ENCODE measurements around the gene FAF2. TPM values are rescaled to one million over a fixed set of nuclear protein-coding genes. Genes with fewer than 3 reads are reported as not detected.

Gene FAF2
- total and polyA plus RNA-seq, 10 of the 15 experiments (the other 5 are each of a cell fraction or from before 2014, with no cell fraction given): 19.0 to 45.1 (median 35.6) TPM

DNA sequence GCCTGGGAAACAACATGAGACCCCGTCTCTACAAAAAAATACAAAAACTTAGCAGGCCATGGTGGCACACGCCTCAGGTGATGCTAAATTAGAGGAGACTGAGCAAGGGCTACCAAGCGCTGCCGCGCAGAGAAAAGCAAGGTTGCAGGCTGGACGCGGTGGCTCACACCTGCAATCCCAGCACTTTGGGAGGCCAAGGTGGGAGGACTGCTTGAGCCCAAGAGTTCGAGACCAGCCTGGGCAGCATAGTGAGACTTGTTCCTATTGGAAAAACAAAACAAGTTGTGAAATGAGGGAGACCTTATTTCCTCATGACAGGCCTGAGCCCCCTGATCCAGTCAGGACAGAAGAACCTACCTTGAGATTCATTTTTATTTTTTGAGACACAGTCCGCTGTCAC is 77.5 kb downstream of the FAF2 start:
- H2AFZ ChIP-seq (ENCODE audit: control insufficient read depth, low read depth, low read length): no peak overlapping the region
- in situ Hi-C loops (cut with MboI): no loop called here
- no peaks in the 10 kb centered on the region; the same call in none of the 2 replicates for H3K79me2 ChIP-seq (ENCODE audit: control insufficient read depth, insufficient read depth, low read length)
- H4K20me1 ChIP-seq (ENCODE audit: control insufficient read depth, insufficient read depth): no peaks in the 10 kb centered on the region
- no peak for TF ChIP-seq SMAD5 (IDR thresholded peaks at IDR 0.05; ENCODE audit: low read depth)
- no peak for TF ChIP-seq HDGF (IDR thresholded peaks at IDR 0.05)
- TF ChIP-seq NFYA (IDR thresholded peaks at IDR 0.05; ENCODE audit: borderline replicate concordance, low read depth, low read length): no peak
- no peak for TF ChIP-seq FOS (IDR thresholded peaks at IDR 0.05; ENCODE audit: borderline replicate concordance, extremely low read depth, insufficient read length)
- TF ChIP-seq JUND (IDR thresholded peaks at IDR 0.05; ENCODE audit: low read depth, low read length): no peak
- TF ChIP-seq ZBED1 (IDR thresholded peaks at IDR 0.05; ENCODE audit: borderline replicate concordance): no peak
- TF ChIP-seq MTA2 (IDR thresholded peaks at IDR 0.05; ENCODE audit: low read depth): no peak
- TF ChIP-seq, protein P1, sequence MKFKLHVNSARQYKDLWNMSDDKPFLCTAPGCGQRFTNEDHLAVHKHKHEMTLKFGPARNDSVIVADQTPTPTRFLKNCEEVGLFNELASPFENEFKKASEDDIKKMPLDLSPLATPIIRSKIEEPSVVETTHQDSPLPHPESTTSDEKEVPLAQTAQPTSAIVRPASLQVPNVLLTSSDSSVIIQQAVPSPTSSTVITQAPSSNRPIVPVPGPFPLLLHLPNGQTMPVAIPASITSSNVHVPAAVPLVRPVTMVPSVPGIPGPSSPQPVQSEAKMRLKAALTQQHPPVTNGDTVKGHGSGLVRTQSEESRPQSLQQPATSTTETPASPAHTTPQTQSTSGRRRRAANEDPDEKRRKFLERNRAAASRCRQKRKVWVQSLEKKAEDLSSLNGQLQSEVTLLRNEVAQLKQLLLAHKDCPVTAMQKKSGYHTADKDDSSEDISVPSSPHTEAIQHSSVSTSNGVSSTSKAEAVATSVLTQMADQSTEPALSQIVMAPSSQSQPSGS (IDR thresholded peaks at IDR 0.05; ENCODE audit: low read length): no peak
- no peak for TF ChIP-seq IKZF2 (IDR thresholded peaks at IDR 0.05)
- ATAC-seq: no peak
- DNase-seq (ENCODE audit: low read depth, low spot score): no peak
- H3K9me3 ChIP-seq (replicated peaks; ENCODE audit: control insufficient read depth, insufficient read depth, low read length): no peaks in the 10 kb centered on the region
- no TSS peak for BruUV-seq (replicated peaks)
- H3K27me3 ChIP-seq (replicated peaks in 1 of 2; ENCODE audit: control insufficient read depth in 2 of 2, insufficient read depth in 2 of 2, low read length in 1 of 2): no peaks in the 10 kb centered on the region
- CTCF ChIA-PET: interaction anchor here (0.7 kb wide), 1 partner anchor 128 kb away, joined by 3 read pairs; no protein-coding TSS in a partner anchor
- POLR2A ChIA-PET: no interaction called here
- SMC1A ChIA-PET (ENCODE audit: uncharacterized antibody, unreplicated experiment): no interaction called here
- H3K27ac ChIP-seq (ENCODE audit: control insufficient read depth, insufficient read depth): no peak overlapping the region
- peaks cover 10 to 26% of the 10 kb centered on the region in 2 experiments; a peak in 3 of 4 replicates for H3K36me3 ChIP-seq (ENCODE audit: control insufficient read depth in 2 of 2, insufficient read depth in 2 of 2, low read length in 1 of 2)
- over 99% methylated on average over 9 of the region's 9 CpGs for WGBS (ENCODE audit: insufficient coverage, insufficient replicate concordance, low lambda C conversion rate, missing lambda C conversion rate)
- FAIRE-seq: no peak
- H3K4me1 ChIP-seq (ENCODE audit: control insufficient read depth, insufficient read depth, low read length): peaks cover 13% of the 10 kb centered on the region
- RAD21 ChIA-PET (ENCODE audit: unreplicated experiment): no interaction called here
- no peak overlapping the region for H3K9ac ChIP-seq (ENCODE audit: control insufficient read depth, insufficient read depth, low read length)
- no peak overlapping the region for H3K4me3 ChIP-seq
- intact Hi-C loops (cut with micrococcal nuclease; ENCODE audit: unreplicated experiment): no loop called here
- H3K4me2 ChIP-seq (ENCODE audit: control insufficient read depth, insufficient read depth): no peak overlapping the region

Measured in GM12878 (cell line).